ENCODE measurements around the gene SLC16A7.

DNA sequence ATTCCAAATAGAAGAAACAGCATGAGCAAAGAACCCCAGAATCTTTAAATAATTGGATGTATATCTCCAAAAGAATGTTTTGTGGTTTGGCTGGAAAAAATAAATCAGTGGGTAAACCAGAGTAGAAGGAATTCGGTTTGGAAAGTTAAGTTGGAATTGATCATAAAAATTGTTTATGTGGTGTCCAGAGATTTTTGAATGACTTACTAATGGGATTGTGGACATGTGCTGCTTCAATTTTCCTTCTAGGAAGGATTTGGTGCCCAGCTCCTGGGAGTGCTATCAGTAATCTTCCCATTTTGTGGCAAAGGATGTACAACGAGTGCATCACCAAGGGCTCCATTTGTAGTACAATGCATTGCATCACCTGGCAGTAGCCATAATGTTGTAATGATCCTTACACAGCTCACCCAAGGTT is 224.8 kb downstream of the SLC16A7 start:
- no peak for TF ChIP-seq POLR2A (IDR thresholded peaks at IDR 0.05)
- TF ChIP-seq, protein P1, sequence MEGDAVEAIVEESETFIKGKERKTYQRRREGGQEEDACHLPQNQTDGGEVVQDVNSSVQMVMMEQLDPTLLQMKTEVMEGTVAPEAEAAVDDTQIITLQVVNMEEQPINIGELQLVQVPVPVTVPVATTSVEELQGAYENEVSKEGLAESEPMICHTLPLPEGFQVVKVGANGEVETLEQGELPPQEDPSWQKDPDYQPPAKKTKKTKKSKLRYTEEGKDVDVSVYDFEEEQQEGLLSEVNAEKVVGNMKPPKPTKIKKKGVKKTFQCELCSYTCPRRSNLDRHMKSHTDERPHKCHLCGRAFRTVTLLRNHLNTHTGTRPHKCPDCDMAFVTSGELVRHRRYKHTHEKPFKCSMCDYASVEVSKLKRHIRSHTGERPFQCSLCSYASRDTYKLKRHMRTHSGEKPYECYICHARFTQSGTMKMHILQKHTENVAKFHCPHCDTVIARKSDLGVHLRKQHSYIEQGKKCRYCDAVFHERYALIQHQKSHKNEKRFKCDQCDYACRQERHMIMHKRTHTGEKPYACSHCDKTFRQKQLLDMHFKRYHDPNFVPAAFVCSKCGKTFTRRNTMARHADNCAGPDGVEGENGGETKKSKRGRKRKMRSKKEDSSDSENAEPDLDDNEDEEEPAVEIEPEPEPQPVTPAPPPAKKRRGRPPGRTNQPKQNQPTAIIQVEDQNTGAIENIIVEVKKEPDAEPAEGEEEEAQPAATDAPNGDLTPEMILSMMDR (IDR thresholded peaks at IDR 0.05), result no peak
- no peak for TF ChIP-seq EP300 (IDR thresholded peaks at IDR 0.05)

All from ovary (tissue), 3 donors.